Peyer's patch (tissue), 4 donors: Measurements from ENCODE around the gene MINDY4.

Experiments used
- CTCF ChIP-seq, 6 experiments: fragments of 450-650 bp in 4 of 6; fragments of 200-600 bp in 2 of 6; sonication (generic) in 1 of 6; IDR thresholded peaks; one replicate each; pipeline ENCODE4 v1.5.1; 2017 to 2019; ENCODE audit warnings: antibody characterized with exemption in 6 of 6, mild to moderate bottlenecking in 3 of 6, moderate library complexity in 1 of 6
- POLR2A ChIP-seq, 2 donors: fragments of 450-650 bp; IDR thresholded peaks; one replicate each; pipeline ENCODE4 v1.5.1; 2017; ENCODE audit warnings: antibody characterized with exemption in 2 of 2, mild to moderate bottlenecking in 2 of 2, moderate library complexity in 2 of 2

GRCh38 chr7:30802812-30803211 lies 31.6 kb downstream of the MINDY4 start:
- TF ChIP-seq POLR2A (IDR thresholded peaks at IDR 0.05) (no peak), CTCF (IDR thresholded peaks at IDR 0.05) (no peak)
